Stimulated activated CD4-positive, alpha-beta T cell treated with anti-CD3 and anti-CD28 coated beads, TNF-alpha, amount 100 ng/mL, for 1 hour (primary cell): ENCODE data around the gene DUSP12.
A peak's percentile ranks its signal among the peaks of the same experiment; 100 is the strongest.
"Not testable (repeated sequence)": the region's sequence is repeated elsewhere in the genome, so short reads cannot be mapped to it uniquely, and the experiment has no call there.

ENCODE experiments used
- DNase-seq, 3 donors: peaks; one replicate each; pipeline ENCODE4 v3.0.0-alpha.2; 2020; ENCODE audit warnings: low read depth in 3 of 3, low spot score in 1 of 3

Gene DUSP12, protein sequence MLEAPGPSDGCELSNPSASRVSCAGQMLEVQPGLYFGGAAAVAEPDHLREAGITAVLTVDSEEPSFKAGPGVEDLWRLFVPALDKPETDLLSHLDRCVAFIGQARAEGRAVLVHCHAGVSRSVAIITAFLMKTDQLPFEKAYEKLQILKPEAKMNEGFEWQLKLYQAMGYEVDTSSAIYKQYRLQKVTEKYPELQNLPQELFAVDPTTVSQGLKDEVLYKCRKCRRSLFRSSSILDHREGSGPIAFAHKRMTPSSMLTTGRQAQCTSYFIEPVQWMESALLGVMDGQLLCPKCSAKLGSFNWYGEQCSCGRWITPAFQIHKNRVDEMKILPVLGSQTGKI

GRCh38 chr1:161749509-161750407, at the start of gene DUSP12:
TSS of gene DUSP12 (plus strand) at chr1:161749786. CDS start at chr1:161749802, 16 bp downstream.
- peak; percentile 57 to 69 (median 62) for DNase-seq

- no peak for DNase-seq
These were observed 47.3 kb upstream of the DUSP12 start for GRCh38 chr1:161702250-161702649.

DNA sequence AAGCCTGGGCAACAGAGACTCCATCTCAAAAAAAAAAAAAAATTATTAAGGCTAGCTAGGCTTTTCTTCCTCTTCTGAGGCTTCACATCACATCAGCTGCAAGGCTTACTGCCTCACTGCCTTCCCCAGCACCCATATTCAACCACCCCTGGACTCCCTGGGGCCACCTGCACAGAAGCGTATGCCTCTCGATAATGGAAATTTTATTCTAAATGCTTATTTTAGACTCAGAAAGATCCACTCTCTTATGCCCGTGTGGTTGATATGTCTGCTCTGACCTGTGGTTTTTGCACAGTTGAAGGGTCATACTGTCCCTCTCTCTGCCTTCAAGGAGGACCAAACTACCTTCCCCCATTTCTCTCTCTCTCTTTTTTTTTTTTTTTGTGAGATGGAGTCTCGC, 44.0 kb upstream of the DUSP12 start:
- DNase-seq = no peak

GRCh38 chr1:161706113-161706481, 43.5 kb upstream of the DUSP12 start:
- DNase-seq = no peak

GRCh38 chr1:161706482-161707347, 42.9 kb upstream of the DUSP12 start, which contains the start of gene FCRLA:
TSS of gene FCRLA (plus strand) at chr1:161707229. CDS start at chr1:161707265, 36 bp downstream.
- DNase-seq = no peak

- no peak for DNase-seq
These were observed 42.1 kb upstream of the DUSP12 start for GRCh38 chr1:161707503-161707902.

GRCh38 chr1:161709373-161709772, 40.2 kb upstream of the DUSP12 start:
- DNase-seq = no peak

DNA sequence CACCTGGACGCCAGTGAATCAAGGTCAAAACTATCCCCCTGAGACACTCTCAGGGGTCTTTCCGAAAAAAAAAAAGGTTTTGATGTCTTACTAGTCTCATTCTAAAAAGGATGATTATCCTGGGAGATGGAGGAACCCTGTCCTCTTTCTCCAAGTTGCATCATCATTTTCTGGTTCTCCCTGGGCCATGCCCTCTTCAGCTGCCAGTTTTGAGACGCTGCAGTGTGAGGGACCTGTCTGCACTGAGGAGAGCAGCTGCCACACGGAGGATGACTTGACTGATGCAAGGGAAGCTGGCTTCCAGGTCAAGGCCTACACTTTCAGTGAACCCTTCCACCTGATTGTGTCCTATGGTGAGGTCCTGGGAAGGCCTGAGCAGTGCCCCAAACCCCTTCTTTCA, 39.0 kb upstream of the DUSP12 start:
- DNase-seq = no peak

- DNase-seq = no peak
These were observed 30.8 kb upstream of the DUSP12 start for GRCh38 chr1:161718559-161719324.

GRCh38 chr1:161719325-161719611, 30.3 kb upstream of the DUSP12 start:
- DNase-seq = no peak

DNA sequence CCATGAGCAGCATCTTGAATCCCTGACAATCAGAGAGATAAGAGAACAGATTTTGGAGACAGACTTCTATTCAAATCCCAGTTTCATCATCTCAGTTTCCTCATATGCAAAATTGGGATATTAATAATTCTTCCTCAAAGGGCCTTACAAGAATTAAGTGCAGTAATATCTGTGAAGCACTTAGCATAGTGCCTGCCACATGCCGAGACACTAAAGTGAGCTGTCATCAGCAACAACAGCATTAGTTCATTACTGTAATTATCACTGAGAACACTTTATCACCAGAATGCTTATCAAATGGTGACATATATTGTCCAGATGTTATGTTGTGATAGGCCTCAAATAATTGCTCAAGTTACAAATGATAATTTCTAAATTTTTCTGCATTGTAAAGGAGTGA, 29.2 kb upstream of the DUSP12 start:
- no peak for DNase-seq

DNA sequence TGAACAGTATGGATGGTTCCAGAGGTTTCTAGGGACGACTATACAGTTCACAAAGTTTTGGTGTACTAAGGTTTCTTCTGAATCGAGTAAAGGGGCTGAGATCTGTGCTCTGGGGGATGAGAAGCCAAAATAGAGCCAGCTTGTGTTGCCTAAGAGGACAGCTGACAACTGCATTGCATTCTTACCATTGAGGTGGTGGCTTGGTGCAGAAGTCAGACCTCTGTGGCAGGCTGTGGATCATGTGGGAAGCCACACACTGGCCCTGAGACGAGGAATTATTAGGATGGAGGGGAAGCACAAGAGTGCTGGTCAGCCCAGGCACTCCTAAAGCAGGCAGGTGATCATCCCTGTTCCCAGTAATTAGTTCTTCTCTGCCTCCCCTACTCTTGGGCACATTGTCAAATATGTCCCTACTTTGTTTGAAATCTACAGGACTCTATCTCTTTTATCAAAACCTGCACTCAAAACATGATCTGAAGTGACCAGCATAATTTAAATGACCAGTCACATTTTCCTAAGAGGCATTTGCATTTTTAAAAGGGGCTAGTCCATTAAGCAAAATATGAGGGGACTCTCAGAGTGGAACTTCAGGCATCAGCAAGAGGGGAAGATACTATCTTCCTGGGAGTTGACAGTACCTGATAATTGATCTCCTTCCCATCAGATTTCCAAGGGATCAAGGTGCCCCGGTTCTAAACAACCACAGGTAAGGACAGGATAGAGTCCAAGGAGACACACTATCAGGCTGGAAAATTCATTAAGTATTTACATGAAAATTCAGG, 28.4 kb upstream of the DUSP12 start, which contains the start of gene FCRLB:
Gene FCRLB, plus strand, starts transcription at position 589 of the 782 bp plus-strand sequence. CDS start 1,129 bp downstream, outside the sequence.
- no peak for DNase-seq

- no peak for DNase-seq
These were observed 27.7 kb upstream of the DUSP12 start for GRCh38 chr1:161721738-161722343.

DNA sequence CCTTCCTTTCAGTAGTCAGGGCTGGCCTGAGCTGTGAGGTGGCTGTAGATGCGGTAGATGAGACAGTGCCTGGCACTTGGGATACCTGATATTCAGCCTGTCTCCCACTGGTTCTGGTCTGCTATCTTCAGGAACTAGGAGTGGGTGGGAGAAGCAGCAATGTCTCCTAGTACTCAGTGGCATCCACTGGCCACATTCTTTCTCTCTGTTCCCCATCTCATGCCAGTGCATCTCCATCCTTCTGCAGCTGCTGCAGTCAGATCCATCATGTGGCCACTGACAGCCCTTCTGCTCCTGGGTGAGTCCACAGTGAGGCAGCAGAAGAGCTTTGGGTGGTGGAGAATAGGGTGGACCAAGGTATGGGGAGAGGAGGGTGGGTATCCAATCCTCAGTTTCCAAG, 27.2 kb upstream of the DUSP12 start:
- no peak for DNase-seq

- no peak for DNase-seq
These were observed 26.0 kb upstream of the DUSP12 start for GRCh38 chr1:161723459-161724141.

- DNase-seq = not testable (repeated sequence)
These were observed 24.2 kb upstream of the DUSP12 start for GRCh38 chr1:161725258-161725907.

GRCh38 chr1:161725908-161726472, 23.6 kb upstream of the DUSP12 start:
- DNase-seq = peak in 1 of 3 donors; percentile 17
